Measurements from ENCODE around the gene CCNH. TPM values are rescaled to one million over a fixed set of nuclear protein-coding genes. Genes with fewer than 3 reads are reported as not detected.

CCNH gene
- total RNA-seq, 1 experiment from 2014 or later = 38.3 TPM

DNA sequence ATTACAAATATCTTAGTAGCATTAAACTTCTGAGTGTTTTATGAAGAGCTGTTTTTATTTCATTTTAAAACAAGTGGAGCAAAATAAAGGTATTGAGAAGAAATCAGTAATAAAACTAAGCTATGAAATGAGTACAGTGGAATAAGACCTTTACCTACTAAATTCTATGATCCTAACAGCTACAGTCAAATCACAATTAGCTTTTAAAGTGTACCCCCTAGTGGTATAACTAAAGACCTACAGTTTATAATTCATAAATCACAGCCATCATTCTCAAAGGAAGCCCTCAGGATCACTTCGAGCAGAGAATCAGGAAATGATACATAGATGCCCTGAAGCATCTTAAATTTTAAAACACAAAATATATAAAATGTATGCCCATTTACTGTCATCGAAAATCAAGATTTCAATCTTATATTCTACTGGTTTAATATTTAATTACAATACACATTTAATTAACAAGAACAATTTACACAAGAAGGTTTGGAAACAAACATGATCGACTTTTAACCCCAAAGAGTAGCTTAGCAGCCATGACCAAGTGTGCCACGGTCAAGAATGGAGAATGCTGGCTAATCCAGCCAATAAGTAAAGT is 12.3 kb downstream of the CCNH start:
- Histone ChIP-seq H3K27ac (ENCODE audit: insufficient read length, low read depth, low read length) (no peak overlapping the region), H4K8ac (replicated peaks; ENCODE audit: insufficient read length, low read depth, low read length) (no peak overlapping the region), H3K14ac (ENCODE audit: insufficient read depth, low read length) (no peak overlapping the region), H2AK5ac (ENCODE audit: insufficient read length, low read length) (no peak overlapping the region), H4K91ac (ENCODE audit: insufficient read length, low read depth, low read length) (no peak overlapping the region), H2BK12ac (ENCODE audit: insufficient read length, low read depth, low read length) (no peak overlapping the region), H4K5ac (ENCODE audit: insufficient read length, low read depth, low read length) (no peak overlapping the region), H3K4ac (ENCODE audit: low read depth, low read length) (no peak overlapping the region), H3K23me2 (ENCODE audit: insufficient read length, low read depth, low read length, poor library complexity, severe bottlenecking) (no peaks in the 10 kb centered on the region), H2BK5ac (ENCODE audit: insufficient read length, low read length) (no peak overlapping the region), H2BK15ac (ENCODE audit: low read depth, low read length) (no peak overlapping the region), H2BK120ac (ENCODE audit: low read depth, low read length, poor library complexity, severe bottlenecking) (no peak overlapping the region), H3K18ac (ENCODE audit: insufficient read length, low read depth, low read length) (no peak overlapping the region), H2BK20ac (ENCODE audit: low read depth, low read length, poor library complexity, severe bottlenecking) (no peak overlapping the region), H3K56ac (ENCODE audit: insufficient read length, low read depth, low read length) (no peak overlapping the region), H3K79me2 (ENCODE audit: insufficient read depth, low read length) (no peaks in the 10 kb centered on the region), H3K9me3 (ENCODE audit: control insufficient read depth, low read depth, low read length) (no peaks in the 10 kb centered on the region), H2AFZ (ENCODE audit: low read length) (no peak overlapping the region), H3T11ph (ENCODE audit: low read length) (no peak overlapping the region), H3K23ac (ENCODE audit: insufficient read length, low read depth, low read length) (no peak overlapping the region), H3K27me3 (ENCODE audit: insufficient read depth, low read length) (no peaks in the 10 kb centered on the region), H3K79me1 (ENCODE audit: insufficient read depth, low read depth, low read length, poor library complexity, severe bottlenecking) (no peaks in the 10 kb centered on the region), H3K9ac (ENCODE audit: extremely low read depth, insufficient read length, low read length) (no peak overlapping the region), H3K4me2 (ENCODE audit: insufficient read depth, insufficient read length, low read length) (no peak overlapping the region), H3K4me1 (ENCODE audit: insufficient read depth, low read length) (no peaks in the 10 kb centered on the region), H4K20me1 (ENCODE audit: control insufficient read depth, insufficient read depth, insufficient read length) (no peaks in the 10 kb centered on the region)
- H3K9me3 Mint-ChIP-seq = peaks cover 4 to 5% of the 10 kb centered on the region in 2 experiments; a peak in 3 of 5 replicates
- TF ChIP-seq, protein P1, sequence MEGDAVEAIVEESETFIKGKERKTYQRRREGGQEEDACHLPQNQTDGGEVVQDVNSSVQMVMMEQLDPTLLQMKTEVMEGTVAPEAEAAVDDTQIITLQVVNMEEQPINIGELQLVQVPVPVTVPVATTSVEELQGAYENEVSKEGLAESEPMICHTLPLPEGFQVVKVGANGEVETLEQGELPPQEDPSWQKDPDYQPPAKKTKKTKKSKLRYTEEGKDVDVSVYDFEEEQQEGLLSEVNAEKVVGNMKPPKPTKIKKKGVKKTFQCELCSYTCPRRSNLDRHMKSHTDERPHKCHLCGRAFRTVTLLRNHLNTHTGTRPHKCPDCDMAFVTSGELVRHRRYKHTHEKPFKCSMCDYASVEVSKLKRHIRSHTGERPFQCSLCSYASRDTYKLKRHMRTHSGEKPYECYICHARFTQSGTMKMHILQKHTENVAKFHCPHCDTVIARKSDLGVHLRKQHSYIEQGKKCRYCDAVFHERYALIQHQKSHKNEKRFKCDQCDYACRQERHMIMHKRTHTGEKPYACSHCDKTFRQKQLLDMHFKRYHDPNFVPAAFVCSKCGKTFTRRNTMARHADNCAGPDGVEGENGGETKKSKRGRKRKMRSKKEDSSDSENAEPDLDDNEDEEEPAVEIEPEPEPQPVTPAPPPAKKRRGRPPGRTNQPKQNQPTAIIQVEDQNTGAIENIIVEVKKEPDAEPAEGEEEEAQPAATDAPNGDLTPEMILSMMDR (conservative IDR thresholded peaks at IDR 0.05) = peak; percentile 75
- H3K27me3 Mint-ChIP-seq (ENCODE audit: low read depth) = no peaks in the 10 kb centered on the region
- H3K27ac Mint-ChIP-seq = no peak overlapping the region
- no peak for DNase-seq
- no peaks in the 10 kb centered on the region for H3K4me1 Mint-ChIP-seq
- WGBS (ENCODE audit: extremely low coverage, insufficient read length, low lambda C conversion rate) = no CpG with 5 or more reads among the region's 4 CpGs
- peaks cover 36 to 89% (median 59%) of the 10 kb centered on the region in 3 experiments for H3K36me3 Mint-ChIP-seq (ENCODE audit: insufficient read depth in 1 of 3, low read depth in 3 of 3)
- H3K4me3 Mint-ChIP-seq = no peak overlapping the region

Measured in H9 (cell line).